ENCODE data around the gene WNK2.

The WNK2 gene

GRCh38 chr9:93290495-93291434 is 106.8 kb downstream of the WNK2 start:
- Histone ChIP-seq H3K27ac (ENCODE audit: low read depth, low read length) (no peak overlapping the region), H3K9me2 (replicated peaks; ENCODE audit: insufficient read depth, low read length) (no peaks in the 10 kb centered on the region), H3K79me2 (ENCODE audit: insufficient read depth, low read length) (no peaks in the 10 kb centered on the region), H3F3A (ENCODE audit: insufficient read depth) (peaks cover 13% of the 10 kb centered on the region), H2AFZ (ENCODE audit: low read depth, low read length, severe bottlenecking) (no peak overlapping the region), H3K27me3 (ENCODE audit: low read length) (no peaks in the 10 kb centered on the region), H4K20me1 (ENCODE audit: low read depth, low read length) (no peaks in the 10 kb centered on the region), H3K36me3 (ENCODE audit: low read length) (no peaks in the 10 kb centered on the region), H3K9ac (ENCODE audit: low read length) (no peak overlapping the region), H3K9me3 (ENCODE audit: insufficient read depth, low read length) (no peaks in the 10 kb centered on the region), H3K4me3 (ENCODE audit: insufficient read depth, low read length, poor library complexity, severe bottlenecking) (no peak overlapping the region), H3K4me2 (ENCODE audit: low read depth, low read length, poor library complexity, severe bottlenecking) (no peak overlapping the region)
- TF ChIP-seq CTCF (IDR thresholded peaks at IDR 0.05; ENCODE audit: insufficient read depth, low read length, poor library complexity, severe bottlenecking): no peak
- no peak for TF ChIP-seq EZH2phosphoT487 (conservative IDR thresholded peaks at IDR 0.05; ENCODE audit: low read length)

- Histone ChIP-seq H3K27me3 (ENCODE audit: low read length) (no peaks in the 10 kb centered on the region), H4K20me1 (ENCODE audit: low read depth, low read length) (no peaks in the 10 kb centered on the region), H3K36me3 (ENCODE audit: low read length) (no peaks in the 10 kb centered on the region), H3F3A (ENCODE audit: insufficient read depth) (peaks cover 4% of the 10 kb centered on the region), H2AFZ (ENCODE audit: low read depth, low read length, severe bottlenecking) (no peak overlapping the region), H3K9me2 (replicated peaks; ENCODE audit: insufficient read depth, low read length) (no peaks in the 10 kb centered on the region), H3K27ac (ENCODE audit: low read depth, low read length) (no peak overlapping the region), H3K4me2 (ENCODE audit: low read depth, low read length, poor library complexity, severe bottlenecking) (no peak overlapping the region), H3K79me2 (ENCODE audit: insufficient read depth, low read length) (no peaks in the 10 kb centered on the region), H3K4me3 (ENCODE audit: insufficient read depth, low read length, poor library complexity, severe bottlenecking) (no peak overlapping the region), H3K9ac (ENCODE audit: low read length) (no peak overlapping the region), H3K9me3 (ENCODE audit: insufficient read depth, low read length) (no peaks in the 10 kb centered on the region)
- TF ChIP-seq EZH2phosphoT487 (conservative IDR thresholded peaks at IDR 0.05; ENCODE audit: low read length) (no peak), CTCF (IDR thresholded peaks at IDR 0.05; ENCODE audit: insufficient read depth, low read length, poor library complexity, severe bottlenecking) (no peak)
Observed at GRCh38 chr9:93291536-93292287, 107.8 kb downstream of the WNK2 start.

GRCh38 chr9:93292288-93292615 is 108.3 kb downstream of the WNK2 start:
- H3K27me3 ChIP-seq (ENCODE audit: low read length): no peaks in the 10 kb centered on the region
- no peaks in the 10 kb centered on the region for H3K36me3 ChIP-seq (ENCODE audit: low read length)
- no peaks in the 10 kb centered on the region for H3K9me2 ChIP-seq (replicated peaks; ENCODE audit: insufficient read depth, low read length)
- H3K27ac ChIP-seq (ENCODE audit: low read depth, low read length): no peak overlapping the region
- H3K79me2 ChIP-seq (ENCODE audit: insufficient read depth, low read length): no peaks in the 10 kb centered on the region
- TF ChIP-seq CTCF (IDR thresholded peaks at IDR 0.05; ENCODE audit: insufficient read depth, low read length, poor library complexity, severe bottlenecking): no peak
- no peak for TF ChIP-seq EZH2phosphoT487 (conservative IDR thresholded peaks at IDR 0.05; ENCODE audit: low read length)
- no peak overlapping the region for H2AFZ ChIP-seq (ENCODE audit: low read depth, low read length, severe bottlenecking)
- H3F3A ChIP-seq (ENCODE audit: insufficient read depth): no peaks in the 10 kb centered on the region
- no peak overlapping the region for H3K4me3 ChIP-seq (ENCODE audit: insufficient read depth, low read length, poor library complexity, severe bottlenecking)
- no peaks in the 10 kb centered on the region for H3K9me3 ChIP-seq (ENCODE audit: insufficient read depth, low read length)
- H4K20me1 ChIP-seq (ENCODE audit: low read depth, low read length): no peaks in the 10 kb centered on the region
- no peak overlapping the region for H3K4me2 ChIP-seq (ENCODE audit: low read depth, low read length, poor library complexity, severe bottlenecking)
- H3K9ac ChIP-seq (ENCODE audit: low read length): no peak overlapping the region
